Measurements from ENCODE around the gene SESN1. TPM values are rescaled to one million over a fixed set of nuclear protein-coding genes. Genes with fewer than 3 reads are reported as not detected.

The SESN1 gene
- total RNA-seq, 1 experiment from 2014 or later: 30.2 TPM

DNA sequence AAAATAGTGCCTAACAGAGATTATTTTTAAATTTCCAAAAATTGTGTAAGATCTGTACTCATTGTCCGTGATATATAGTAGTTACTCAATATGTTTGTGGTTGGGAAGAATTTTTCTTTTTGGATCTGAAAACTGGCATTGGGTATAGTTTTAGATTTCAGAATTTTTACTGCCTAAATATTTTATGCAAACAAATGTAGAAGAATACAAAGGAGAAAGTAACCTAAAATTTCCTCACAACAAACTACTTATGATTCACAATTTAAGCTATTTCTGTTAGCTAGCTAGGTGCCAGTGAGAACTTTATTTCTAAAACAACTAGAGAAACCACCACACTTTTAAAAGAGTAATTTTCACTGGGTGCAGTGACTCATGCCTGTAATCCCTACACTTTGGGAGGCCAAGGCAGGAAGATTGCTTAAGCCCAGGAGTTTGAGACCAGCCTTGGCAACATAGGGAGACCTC, 38.8 kb downstream of the SESN1 start (continued):
- TF ChIP-seq, protein P1, sequence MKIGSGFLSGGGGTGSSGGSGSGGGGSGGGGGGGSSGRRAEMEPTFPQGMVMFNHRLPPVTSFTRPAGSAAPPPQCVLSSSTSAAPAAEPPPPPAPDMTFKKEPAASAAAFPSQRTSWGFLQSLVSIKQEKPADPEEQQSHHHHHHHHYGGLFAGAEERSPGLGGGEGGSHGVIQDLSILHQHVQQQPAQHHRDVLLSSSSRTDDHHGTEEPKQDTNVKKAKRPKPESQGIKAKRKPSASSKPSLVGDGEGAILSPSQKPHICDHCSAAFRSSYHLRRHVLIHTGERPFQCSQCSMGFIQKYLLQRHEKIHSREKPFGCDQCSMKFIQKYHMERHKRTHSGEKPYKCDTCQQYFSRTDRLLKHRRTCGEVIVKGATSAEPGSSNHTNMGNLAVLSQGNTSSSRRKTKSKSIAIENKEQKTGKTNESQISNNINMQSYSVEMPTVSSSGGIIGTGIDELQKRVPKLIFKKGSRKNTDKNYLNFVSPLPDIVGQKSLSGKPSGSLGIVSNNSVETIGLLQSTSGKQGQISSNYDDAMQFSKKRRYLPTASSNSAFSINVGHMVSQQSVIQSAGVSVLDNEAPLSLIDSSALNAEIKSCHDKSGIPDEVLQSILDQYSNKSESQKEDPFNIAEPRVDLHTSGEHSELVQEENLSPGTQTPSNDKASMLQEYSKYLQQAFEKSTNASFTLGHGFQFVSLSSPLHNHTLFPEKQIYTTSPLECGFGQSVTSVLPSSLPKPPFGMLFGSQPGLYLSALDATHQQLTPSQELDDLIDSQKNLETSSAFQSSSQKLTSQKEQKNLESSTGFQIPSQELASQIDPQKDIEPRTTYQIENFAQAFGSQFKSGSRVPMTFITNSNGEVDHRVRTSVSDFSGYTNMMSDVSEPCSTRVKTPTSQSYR (CRISPR knock-in tag; IDR thresholded peaks at IDR 0.05): no peak
- TF ChIP-seq, protein P2, sequence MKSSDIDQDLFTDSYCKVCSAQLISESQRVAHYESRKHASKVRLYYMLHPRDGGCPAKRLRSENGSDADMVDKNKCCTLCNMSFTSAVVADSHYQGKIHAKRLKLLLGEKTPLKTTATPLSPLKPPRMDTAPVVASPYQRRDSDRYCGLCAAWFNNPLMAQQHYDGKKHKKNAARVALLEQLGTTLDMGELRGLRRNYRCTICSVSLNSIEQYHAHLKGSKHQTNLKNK (CRISPR knock-in tag; IDR thresholded peaks at IDR 0.05): no peak
- TF ChIP-seq TCF7 (CRISPR knock-in tag; IDR thresholded peaks at IDR 0.05; ENCODE audit: low read depth) (no peak), SP1 (CRISPR knock-in tag; conservative IDR thresholded peaks at IDR 0.05) (no peak)
- TF ChIP-seq, protein P3, sequence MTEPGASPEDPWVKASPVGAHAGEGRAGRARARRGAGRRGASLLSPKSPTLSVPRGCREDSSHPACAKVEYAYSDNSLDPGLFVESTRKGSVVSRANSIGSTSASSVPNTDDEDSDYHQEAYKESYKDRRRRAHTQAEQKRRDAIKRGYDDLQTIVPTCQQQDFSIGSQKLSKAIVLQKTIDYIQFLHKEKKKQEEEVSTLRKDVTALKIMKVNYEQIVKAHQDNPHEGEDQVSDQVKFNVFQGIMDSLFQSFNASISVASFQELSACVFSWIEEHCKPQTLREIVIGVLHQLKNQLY (CRISPR knock-in tag; IDR thresholded peaks at IDR 0.05): no peak

DNA sequence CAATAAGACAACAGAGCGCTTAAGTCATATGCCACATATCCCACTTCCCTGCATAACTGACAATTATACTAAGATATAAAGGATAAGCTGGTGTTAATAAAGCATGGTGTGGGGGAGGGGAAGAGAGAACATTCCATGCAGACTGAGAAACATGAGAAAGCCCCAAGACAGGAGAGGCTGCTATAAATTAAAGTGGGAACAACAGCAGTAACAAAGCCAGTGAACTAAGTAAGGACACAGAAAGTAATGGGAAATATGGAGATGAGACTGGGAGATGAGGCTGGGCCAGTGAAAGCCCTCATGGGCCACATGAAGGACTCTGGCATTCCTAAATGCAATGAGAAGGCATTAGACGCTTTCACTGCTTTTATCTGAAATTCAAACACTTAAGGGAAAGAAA, 41.3 kb downstream of the SESN1 start:
- DNase-seq (ENCODE audit: low spot score): no peak
- CTCF ChIA-PET: no interaction called here

More for the DNA sequence above, 41.3 kb downstream of the SESN1 start:
- Mint-ChIP-seq H3K27ac (no peak overlapping the region; the same call in 1 of the 2 replicates), H3K9me3 (peaks cover 10% of the 10 kb centered on the region), H3K36me3 (peaks cover 8% of the 10 kb centered on the region), H3K4me3 (no peak overlapping the region), H3K27me3 (ENCODE audit: low read depth) (no peaks in the 10 kb centered on the region), H3K4me1 (peaks cover 13% of the 10 kb centered on the region)
- POLR2A ChIA-PET: no interaction called here
- TF ChIP-seq JAZF1 (CRISPR knock-in tag; IDR thresholded peaks at IDR 0.05): no peak
- TF ChIP-seq, protein P4, sequence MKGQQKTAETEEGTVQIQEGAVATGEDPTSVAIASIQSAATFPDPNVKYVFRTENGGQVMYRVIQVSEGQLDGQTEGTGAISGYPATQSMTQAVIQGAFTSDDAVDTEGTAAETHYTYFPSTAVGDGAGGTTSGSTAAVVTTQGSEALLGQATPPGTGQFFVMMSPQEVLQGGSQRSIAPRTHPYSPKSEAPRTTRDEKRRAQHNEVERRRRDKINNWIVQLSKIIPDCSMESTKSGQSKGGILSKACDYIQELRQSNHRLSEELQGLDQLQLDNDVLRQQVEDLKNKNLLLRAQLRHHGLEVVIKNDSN (CRISPR knock-in tag; IDR thresholded peaks at IDR 0.05): no peak
- TF ChIP-seq TEAD1 (CRISPR knock-in tag; IDR thresholded peaks at IDR 0.05): no peak
- TF ChIP-seq ZNF138 (CRISPR knock-in tag; conservative IDR thresholded peaks at IDR 0.05): no peak
- no peak for TF ChIP-seq ZNF396 (CRISPR knock-in tag; IDR thresholded peaks at IDR 0.05; ENCODE audit: borderline replicate concordance)
- TF ChIP-seq, protein P5, sequence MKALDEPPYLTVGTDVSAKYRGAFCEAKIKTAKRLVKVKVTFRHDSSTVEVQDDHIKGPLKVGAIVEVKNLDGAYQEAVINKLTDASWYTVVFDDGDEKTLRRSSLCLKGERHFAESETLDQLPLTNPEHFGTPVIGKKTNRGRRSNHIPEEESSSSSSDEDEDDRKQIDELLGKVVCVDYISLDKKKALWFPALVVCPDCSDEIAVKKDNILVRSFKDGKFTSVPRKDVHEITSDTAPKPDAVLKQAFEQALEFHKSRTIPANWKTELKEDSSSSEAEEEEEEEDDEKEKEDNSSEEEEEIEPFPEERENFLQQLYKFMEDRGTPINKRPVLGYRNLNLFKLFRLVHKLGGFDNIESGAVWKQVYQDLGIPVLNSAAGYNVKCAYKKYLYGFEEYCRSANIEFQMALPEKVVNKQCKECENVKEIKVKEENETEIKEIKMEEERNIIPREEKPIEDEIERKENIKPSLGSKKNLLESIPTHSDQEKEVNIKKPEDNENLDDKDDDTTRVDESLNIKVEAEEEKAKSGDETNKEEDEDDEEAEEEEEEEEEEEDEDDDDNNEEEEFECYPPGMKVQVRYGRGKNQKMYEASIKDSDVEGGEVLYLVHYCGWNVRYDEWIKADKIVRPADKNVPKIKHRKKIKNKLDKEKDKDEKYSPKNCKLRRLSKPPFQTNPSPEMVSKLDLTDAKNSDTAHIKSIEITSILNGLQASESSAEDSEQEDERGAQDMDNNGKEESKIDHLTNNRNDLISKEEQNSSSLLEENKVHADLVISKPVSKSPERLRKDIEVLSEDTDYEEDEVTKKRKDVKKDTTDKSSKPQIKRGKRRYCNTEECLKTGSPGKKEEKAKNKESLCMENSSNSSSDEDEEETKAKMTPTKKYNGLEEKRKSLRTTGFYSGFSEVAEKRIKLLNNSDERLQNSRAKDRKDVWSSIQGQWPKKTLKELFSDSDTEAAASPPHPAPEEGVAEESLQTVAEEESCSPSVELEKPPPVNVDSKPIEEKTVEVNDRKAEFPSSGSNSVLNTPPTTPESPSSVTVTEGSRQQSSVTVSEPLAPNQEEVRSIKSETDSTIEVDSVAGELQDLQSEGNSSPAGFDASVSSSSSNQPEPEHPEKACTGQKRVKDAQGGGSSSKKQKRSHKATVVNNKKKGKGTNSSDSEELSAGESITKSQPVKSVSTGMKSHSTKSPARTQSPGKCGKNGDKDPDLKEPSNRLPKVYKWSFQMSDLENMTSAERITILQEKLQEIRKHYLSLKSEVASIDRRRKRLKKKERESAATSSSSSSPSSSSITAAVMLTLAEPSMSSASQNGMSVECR (CRISPR knock-in tag; IDR thresholded peaks at IDR 0.05; ENCODE audit: borderline replicate concordance): no peak
- TF ChIP-seq, protein P3 (CRISPR knock-in tag; IDR thresholded peaks at IDR 0.05): no peak
- TF ChIP-seq, protein P6, sequence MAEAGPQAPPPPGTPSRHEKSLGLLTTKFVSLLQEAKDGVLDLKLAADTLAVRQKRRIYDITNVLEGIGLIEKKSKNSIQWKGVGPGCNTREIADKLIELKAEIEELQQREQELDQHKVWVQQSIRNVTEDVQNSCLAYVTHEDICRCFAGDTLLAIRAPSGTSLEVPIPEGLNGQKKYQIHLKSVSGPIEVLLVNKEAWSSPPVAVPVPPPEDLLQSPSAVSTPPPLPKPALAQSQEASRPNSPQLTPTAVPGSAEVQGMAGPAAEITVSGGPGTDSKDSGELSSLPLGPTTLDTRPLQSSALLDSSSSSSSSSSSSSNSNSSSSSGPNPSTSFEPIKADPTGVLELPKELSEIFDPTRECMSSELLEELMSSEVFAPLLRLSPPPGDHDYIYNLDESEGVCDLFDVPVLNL (CRISPR knock-in tag; IDR thresholded peaks at IDR 0.05; ENCODE audit: borderline replicate concordance, low read depth): no peak
- TF ChIP-seq, protein P7, sequence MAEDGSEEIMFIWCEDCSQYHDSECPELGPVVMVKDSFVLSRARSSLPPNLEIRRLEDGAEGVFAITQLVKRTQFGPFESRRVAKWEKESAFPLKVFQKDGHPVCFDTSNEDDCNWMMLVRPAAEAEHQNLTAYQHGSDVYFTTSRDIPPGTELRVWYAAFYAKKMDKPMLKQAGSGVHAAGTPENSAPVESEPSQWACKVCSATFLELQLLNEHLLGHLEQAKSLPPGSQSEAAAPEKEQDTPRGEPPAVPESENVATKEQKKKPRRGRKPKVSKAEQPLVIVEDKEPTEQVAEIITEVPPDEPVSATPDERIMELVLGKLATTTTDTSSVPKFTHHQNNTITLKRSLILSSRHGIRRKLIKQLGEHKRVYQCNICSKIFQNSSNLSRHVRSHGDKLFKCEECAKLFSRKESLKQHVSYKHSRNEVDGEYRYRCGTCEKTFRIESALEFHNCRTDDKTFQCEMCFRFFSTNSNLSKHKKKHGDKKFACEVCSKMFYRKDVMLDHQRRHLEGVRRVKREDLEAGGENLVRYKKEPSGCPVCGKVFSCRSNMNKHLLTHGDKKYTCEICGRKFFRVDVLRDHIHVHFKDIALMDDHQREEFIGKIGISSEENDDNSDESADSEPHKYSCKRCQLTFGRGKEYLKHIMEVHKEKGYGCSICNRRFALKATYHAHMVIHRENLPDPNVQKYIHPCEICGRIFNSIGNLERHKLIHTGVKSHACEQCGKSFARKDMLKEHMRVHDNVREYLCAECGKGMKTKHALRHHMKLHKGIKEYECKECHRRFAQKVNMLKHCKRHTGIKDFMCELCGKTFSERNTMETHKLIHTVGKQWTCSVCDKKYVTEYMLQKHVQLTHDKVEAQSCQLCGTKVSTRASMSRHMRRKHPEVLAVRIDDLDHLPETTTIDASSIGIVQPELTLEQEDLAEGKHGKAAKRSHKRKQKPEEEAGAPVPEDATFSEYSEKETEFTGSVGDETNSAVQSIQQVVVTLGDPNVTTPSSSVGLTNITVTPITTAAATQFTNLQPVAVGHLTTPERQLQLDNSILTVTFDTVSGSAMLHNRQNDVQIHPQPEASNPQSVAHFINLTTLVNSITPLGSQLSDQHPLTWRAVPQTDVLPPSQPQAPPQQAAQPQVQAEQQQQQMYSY (CRISPR knock-in tag; IDR thresholded peaks at IDR 0.05): no peak
- no peak for TF ChIP-seq RORB (CRISPR knock-in tag; IDR thresholded peaks at IDR 0.05)
- TF ChIP-seq TCF7 (CRISPR knock-in tag; IDR thresholded peaks at IDR 0.05; ENCODE audit: low read depth): no peak
- no peak for TF ChIP-seq ZNF232 (CRISPR knock-in tag; IDR thresholded peaks at IDR 0.05)
- TF ChIP-seq, protein P8, sequence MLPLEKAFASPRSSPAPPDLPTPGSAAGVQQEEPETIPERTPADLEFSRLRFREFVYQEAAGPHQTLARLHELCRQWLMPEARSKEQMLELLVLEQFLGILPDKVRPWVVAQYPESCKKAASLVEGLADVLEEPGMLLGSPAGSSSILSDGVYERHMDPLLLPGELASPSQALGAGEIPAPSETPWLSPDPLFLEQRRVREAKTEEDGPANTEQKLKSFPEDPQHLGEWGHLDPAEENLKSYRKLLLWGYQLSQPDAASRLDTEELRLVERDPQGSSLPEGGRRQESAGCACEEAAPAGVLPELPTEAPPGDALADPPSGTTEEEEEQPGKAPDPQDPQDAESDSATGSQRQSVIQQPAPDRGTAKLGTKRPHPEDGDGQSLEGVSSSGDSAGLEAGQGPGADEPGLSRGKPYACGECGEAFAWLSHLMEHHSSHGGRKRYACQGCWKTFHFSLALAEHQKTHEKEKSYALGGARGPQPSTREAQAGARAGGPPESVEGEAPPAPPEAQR (CRISPR knock-in tag; IDR thresholded peaks at IDR 0.05): no peak
- no peak for TF ChIP-seq ESRRA (CRISPR knock-in tag; IDR thresholded peaks at IDR 0.05; ENCODE audit: borderline replicate concordance)
- no peak for TF ChIP-seq ZNF263 (CRISPR knock-in tag; IDR thresholded peaks at IDR 0.05; ENCODE audit: low read depth)
- no peak for TF ChIP-seq NFATC4 (CRISPR knock-in tag; IDR thresholded peaks at IDR 0.05)
- peak; percentile 48; the same call in 1 of the 2 replicates for ATAC-seq
